HepG2 (cell line): ENCODE data around the gene FITM1. TPM values are rescaled to one million over a fixed set of nuclear protein-coding genes. Genes with fewer than 3 reads are reported as not detected.

Experiments used
- FOXC1 ChIP-seq: sonication (generic); formaldehyde crosslinking; IDR thresholded peaks from 2 replicates; pipeline ENCODE4 v1.8.0; 2022; ENCODE audit warnings: mild to moderate bottlenecking, missing genetic modification reagents, borderline replicate concordance
- HDAC6 ChIP-seq: fragments of 200-600 bp; sonication (generic); IDR thresholded peaks from 2 replicates; pipeline ENCODE4 v1.7.0; 2017; ENCODE audit warnings: mild to moderate bottlenecking, antibody characterized with exemption, low read length, low read depth
- MAFK ChIP-seq, 2 experiments: IDR thresholded peaks in 1 of 2; conservative IDR thresholded peaks in 1 of 2; 2 replicates each; pipeline ENCODE4 v1.6.1; 2011; ENCODE audit warnings: improper control_type of control experiment in 2 of 2, low read length in 2 of 2
- NKX3-1 ChIP-seq: sonication (generic); formaldehyde crosslinking; IDR thresholded peaks from 2 replicates; pipeline ENCODE4 v1.5.0; 2020; ENCODE audit warnings: missing genetic modification reagents
- RFX5 ChIP-seq: IDR thresholded peaks from 2 replicates; pipeline ENCODE4 v1.6.1; 2011; ENCODE audit warnings: low read depth, low read length, improper control_type of control experiment
- SNAPC5 ChIP-seq: sonication (generic); formaldehyde crosslinking; IDR thresholded peaks from 2 replicates; pipeline ENCODE4 v1.8.1; 2023; ENCODE audit warnings: mild to moderate bottlenecking, missing genetic modification reagents, borderline replicate concordance
- SUZ12 ChIP-seq: fragments of 150-350 bp; IDR thresholded peaks from 2 replicates; pipeline ENCODE4 v1.6.1; 2014; ENCODE audit warnings: low read depth, low read length
- USF2 ChIP-seq, 2 experiments: sonication (generic) in 1 of 2; formaldehyde crosslinking in 1 of 2; IDR thresholded peaks; 2 replicates each; pipeline versions ENCODE4 v1.5.1 to v1.6.1; 2011 to 2020; ENCODE audit warnings: borderline replicate concordance in 1 of 2, low read depth in 1 of 2, low read length in 1 of 2, mild to moderate bottlenecking in 1 of 2, missing genetic modification reagents in 1 of 2, moderate library complexity in 1 of 2
- ZBTB14 ChIP-seq: sonication (generic); formaldehyde crosslinking; IDR thresholded peaks from 2 replicates; pipeline ENCODE4 v1.4.0; 2020; ENCODE audit warnings: missing genetic modification reagents
- ZNF253 ChIP-seq: sonication (generic); formaldehyde crosslinking; IDR thresholded peaks from 2 replicates; pipeline ENCODE4 v1.8.0; 2022; ENCODE audit warnings: mild to moderate bottlenecking, missing genetic modification reagents, borderline replicate concordance
- ZNF746 ChIP-seq: sonication (generic); formaldehyde crosslinking; IDR thresholded peaks from 2 replicates; pipeline ENCODE4 v1.8.0; 2022; ENCODE audit warnings: mild to moderate bottlenecking, missing genetic modification reagents
- polyA plus RNA-seq, 8 experiments: library from polyadenylated mRNA; depleted of rRNA in 3 of 8; stranded (reverse) in 7 of 8; unstranded in 1 of 8; fragments of >200 nt; fragmentation: Illumina TruSeq in 4 of 8; extraction: Trizol in 4 of 8; gene quantifications; 2 replicates each; pipeline versions ENCODE4 v1.2.1 to v1.2.3, GENCODE V29; 2011 to 2016; ENCODE audit warnings: low read depth in 4 of 8, missing spikeins in 1 of 8, mixed read lengths in 1 of 8; ENCODE audit not compliant: insufficient read depth in 1 of 8
- total RNA-seq, 5 experiments: library from RNA; depleted of rRNA; stranded (reverse); fragments of >200 nt; fragmentation: Illumina TruSeq; extraction: Trizol; gene quantifications; 2 replicates each; pipeline ENCODE4 v1.2.3, GENCODE V29; 2016; ENCODE audit warnings: low read depth in 1 of 5
- TF ChIP-seq, protein P1 (sequence below): sonication (generic); formaldehyde crosslinking; IDR thresholded peaks from 2 replicates; pipeline ENCODE4 v1.4.0; 2020; ENCODE audit warnings: missing genetic modification reagents, borderline replicate concordance
- TF ChIP-seq, protein P2 (sequence below): sonication (generic); formaldehyde crosslinking; IDR thresholded peaks from 2 replicates; pipeline ENCODE4 v1.4.0; 2020; ENCODE audit warnings: missing genetic modification reagents

Gene FITM1
- total and polyA plus RNA-seq, 2 of the 13 experiments (the other 11 are each of a cell fraction or from before 2014, with no cell fraction given) = 2.7 to 5.8 TPM

DNA sequence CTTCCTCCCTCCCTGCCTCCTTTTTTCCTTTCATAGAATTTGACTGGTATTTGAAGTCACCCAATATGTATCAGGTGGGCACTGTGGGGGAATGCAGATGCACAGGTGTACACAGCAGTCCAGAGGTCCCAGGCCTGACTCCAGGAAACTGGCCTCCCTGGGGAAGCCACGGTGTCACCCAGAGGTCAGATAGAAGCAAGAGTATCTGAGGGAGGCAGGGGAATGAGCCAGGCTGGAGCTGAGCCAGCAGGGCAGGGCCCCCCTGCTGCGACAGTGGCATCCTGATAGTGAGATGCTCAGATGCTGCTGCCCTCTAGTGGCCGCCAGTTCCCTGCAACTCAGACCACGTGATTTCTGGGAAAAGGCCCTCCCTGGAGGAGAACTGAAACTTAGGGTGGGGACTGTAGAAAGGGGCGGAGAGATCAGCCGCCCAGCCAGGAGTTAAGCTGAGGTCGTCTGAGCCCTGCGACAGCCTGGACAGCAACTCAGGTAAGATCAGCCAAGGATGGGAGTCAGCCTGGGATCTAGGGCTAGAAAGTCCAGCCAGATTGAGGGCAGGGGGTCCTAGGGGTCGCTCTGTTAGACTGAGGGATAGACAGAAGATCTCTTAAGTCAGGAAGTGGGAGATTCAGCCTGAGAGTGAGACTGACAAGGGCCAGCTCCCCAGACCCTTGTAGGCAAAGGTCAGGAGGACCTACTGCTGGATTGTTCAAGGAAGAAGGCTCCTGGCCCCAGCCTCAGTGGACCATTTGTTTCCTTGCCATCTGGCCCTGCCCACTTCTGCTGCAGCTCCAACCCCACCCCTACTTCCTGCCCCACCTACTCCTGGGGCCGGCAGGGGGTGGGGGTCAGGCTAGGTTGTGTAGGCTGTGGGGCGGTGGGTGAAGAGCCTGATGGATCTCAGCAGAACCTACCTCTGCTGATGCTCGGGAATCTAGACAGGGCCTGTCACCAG is 30.7 kb downstream of the FITM1 start, which contains the start of gene IRF9 (continued):
- TF ChIP-seq USF2 (IDR thresholded peaks at IDR 0.05; ENCODE audit: low read depth, low read length) (peak; percentile 94), USF2 (CRISPR knock-in tag; IDR thresholded peaks at IDR 0.05; ENCODE audit: borderline replicate concordance) (peak; percentile 100; the same call in 1 of the 2 replicates), FOXC1 (CRISPR knock-in tag) (peak; percentile 99), RFX5 (peak; percentile 17; the same call in 1 of the 2 replicates), ZBTB14 (CRISPR knock-in tag) (no peak), ZNF746 (CRISPR knock-in tag) (peak; percentile 84), NKX3-1 (CRISPR knock-in tag) (no peak), MAFK (conservative IDR thresholded peaks at IDR 0.05 in 1 of 2, IDR thresholded peaks at IDR 0.05 in 1 of 2; ENCODE audit: low read length in 2 of 2) (peak; percentile 43 to 51; a peak in 3 of 4 replicates), HDAC6 (no peak), SUZ12 (no peak), SNAPC5 (CRISPR knock-in tag) (peak; percentile 54; the same call in 1 of the 2 replicates), ZNF253 (CRISPR knock-in tag) (peak; percentile 98; the same call in 1 of the 2 replicates)
- TF ChIP-seq, protein P1, sequence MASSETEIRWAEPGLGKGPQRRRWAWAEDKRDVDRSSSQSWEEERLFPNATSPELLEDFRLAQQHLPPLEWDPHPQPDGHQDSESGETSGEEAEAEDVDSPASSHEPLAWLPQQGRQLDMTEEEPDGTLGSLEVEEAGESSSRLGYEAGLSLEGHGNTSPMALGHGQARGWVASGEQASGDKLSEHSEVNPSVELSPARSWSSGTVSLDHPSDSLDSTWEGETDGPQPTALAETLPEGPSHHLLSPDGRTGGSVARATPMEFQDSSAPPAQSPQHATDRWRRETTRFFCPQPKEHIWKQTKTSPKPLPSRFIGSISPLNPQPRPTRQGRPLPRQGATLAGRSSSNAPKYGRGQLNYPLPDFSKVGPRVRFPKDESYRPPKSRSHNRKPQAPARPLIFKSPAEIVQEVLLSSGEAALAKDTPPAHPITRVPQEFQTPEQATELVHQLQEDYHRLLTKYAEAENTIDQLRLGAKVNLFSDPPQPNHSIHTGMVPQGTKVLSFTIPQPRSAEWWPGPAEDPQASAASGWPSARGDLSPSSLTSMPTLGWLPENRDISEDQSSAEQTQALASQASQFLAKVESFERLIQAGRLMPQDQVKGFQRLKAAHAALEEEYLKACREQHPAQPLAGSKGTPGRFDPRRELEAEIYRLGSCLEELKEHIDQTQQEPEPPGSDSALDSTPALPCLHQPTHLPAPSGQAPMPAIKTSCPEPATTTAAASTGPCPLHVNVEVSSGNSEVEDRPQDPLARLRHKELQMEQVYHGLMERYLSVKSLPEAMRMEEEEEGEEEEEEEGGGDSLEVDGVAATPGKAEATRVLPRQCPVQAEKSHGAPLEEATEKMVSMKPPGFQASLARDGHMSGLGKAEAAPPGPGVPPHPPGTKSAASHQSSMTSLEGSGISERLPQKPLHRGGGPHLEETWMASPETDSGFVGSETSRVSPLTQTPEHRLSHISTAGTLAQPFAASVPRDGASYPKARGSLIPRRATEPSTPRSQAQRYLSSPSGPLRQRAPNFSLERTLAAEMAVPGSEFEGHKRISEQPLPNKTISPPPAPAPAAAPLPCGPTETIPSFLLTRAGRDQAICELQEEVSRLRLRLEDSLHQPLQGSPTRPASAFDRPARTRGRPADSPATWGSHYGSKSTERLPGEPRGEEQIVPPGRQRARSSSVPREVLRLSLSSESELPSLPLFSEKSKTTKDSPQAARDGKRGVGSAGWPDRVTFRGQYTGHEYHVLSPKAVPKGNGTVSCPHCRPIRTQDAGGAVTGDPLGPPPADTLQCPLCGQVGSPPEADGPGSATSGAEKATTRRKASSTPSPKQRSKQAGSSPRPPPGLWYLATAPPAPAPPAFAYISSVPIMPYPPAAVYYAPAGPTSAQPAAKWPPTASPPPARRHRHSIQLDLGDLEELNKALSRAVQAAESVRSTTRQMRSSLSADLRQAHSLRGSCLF (CRISPR knock-in tag) = no peak
- TF ChIP-seq, protein P2, sequence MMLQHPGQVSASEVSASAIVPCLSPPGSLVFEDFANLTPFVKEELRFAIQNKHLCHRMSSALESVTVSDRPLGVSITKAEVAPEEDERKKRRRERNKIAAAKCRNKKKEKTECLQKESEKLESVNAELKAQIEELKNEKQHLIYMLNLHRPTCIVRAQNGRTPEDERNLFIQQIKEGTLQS (CRISPR knock-in tag) = peak; percentile 64; the same call in 1 of the 2 replicates
